H1 (cell line): ENCODE results near the gene PRELID2. TPM values are rescaled to one million over a fixed set of nuclear protein-coding genes. Genes with fewer than 3 reads are reported as not detected.

ENCODE experiments used
- CTCF ChIA-PET: fragments of 300-600 bp; sonication (Branson Sonifier 250); formaldehyde crosslinking; loops from one replicate; lab custom pipeline; 2021; ENCODE audit not compliant: partially characterized antibody; lab: Charles Lee
- POLR2A ChIA-PET: fragments of 300-600 bp; sonication (Branson Sonifier 250); formaldehyde crosslinking; loops from one replicate; lab custom pipeline; 2021; ENCODE audit warnings: inconsistent platforms; ENCODE audit not compliant: partially characterized antibody; lab: Charles Lee
- DNase-seq, 2 experiments: peaks; one replicate each; pipeline versions ENCODE4 v3.0.0 to v3.0.0-alpha.2; 2010 to 2022; ENCODE audit warnings: low spot score in 2 of 2, low read depth in 1 of 2, mixed read lengths in 1 of 2
- FAIRE-seq: peaks from 2 replicates; lab custom pipeline; 2011; peaks lifted over from hg19 to GRCh38; lab: Jason Lieb, UNC
- H2AFZ ChIP-seq: 2 replicates; pipeline ENCODE4 v1.8.1; 2012; ENCODE audit warnings: low read length, inconsistent platforms
- H2AK5ac ChIP-seq: 2 replicates; pipeline ENCODE4 v1.6.1; 2013; ENCODE audit warnings: low read depth, low read length
- H2BK120ac ChIP-seq: replicated peaks from 2 replicates; pipeline ENCODE3; 2013; ENCODE audit warnings: low read depth, low read length, inconsistent platforms
- H2BK12ac ChIP-seq: 2 replicates; pipeline ENCODE4 v1.6.1; 2013; ENCODE audit warnings: low read depth, low read length
- H2BK15ac ChIP-seq: 2 replicates; pipeline ENCODE4 v1.6.1; 2013; ENCODE audit warnings: low read length
- H2BK20ac ChIP-seq: 2 replicates; pipeline ENCODE4 v1.6.1; 2013; ENCODE audit warnings: low read length
- H2BK5ac ChIP-seq: 2 replicates; pipeline ENCODE4 v1.6.1; 2013; ENCODE audit warnings: low read depth, low read length
- H3K14ac ChIP-seq: 2 replicates; pipeline ENCODE4 v1.6.1; 2013; ENCODE audit warnings: inconsistent platforms; ENCODE audit not compliant: insufficient read length
- H3K18ac ChIP-seq: 2 replicates; pipeline ENCODE4 v1.6.1; 2013; ENCODE audit warnings: low read length; ENCODE audit errors: extremely low read depth
- H3K23ac ChIP-seq: 2 replicates; pipeline ENCODE4 v1.6.1; 2013; ENCODE audit warnings: inconsistent platforms; ENCODE audit not compliant: insufficient read length
- H3K23me2 ChIP-seq: 2 replicates; pipeline ENCODE4 v1.6.1; 2013; ENCODE audit warnings: low read depth, low read length
- H3K27ac ChIP-seq: 2 replicates; pipeline ENCODE4 v1.6.1; 2011; ENCODE audit warnings: low read depth, low read length, inconsistent platforms
- H3K27me3 ChIP-seq, 4 experiments: replicated peaks in 1 of 4; 1 replicate in 1 of 4; 2 replicates in 3 of 4; pipeline versions ENCODE4 v1.6.1 to v1.8.1; 2011 to 2013; ENCODE audit warnings: low read length in 3 of 4, mild to moderate bottlenecking in 3 of 4, inconsistent platforms in 2 of 4, mixed read lengths in 2 of 4, moderate library complexity in 1 of 4; ENCODE audit not compliant: control insufficient read depth in 3 of 4, insufficient read depth in 3 of 4; ENCODE audit errors: extremely low read depth in 1 of 4
- H3K36me3 ChIP-seq, 4 experiments: 2 replicates each; pipeline versions ENCODE4 v1.6.1 to v1.8.1; 2011 to 2013; ENCODE audit warnings: mild to moderate bottlenecking in 4 of 4, low read length in 3 of 4, moderate library complexity in 2 of 4, control low read depth in 1 of 4, inconsistent platforms in 1 of 4; ENCODE audit not compliant: insufficient read depth in 4 of 4, control insufficient read depth in 2 of 4
- H3K4ac ChIP-seq: replicated peaks from 2 replicates; pipeline ENCODE3; 2013; ENCODE audit warnings: low read length, low read depth, mixed read lengths, inconsistent platforms; ENCODE audit not compliant: insufficient read length
- H3K4me1 ChIP-seq, 4 experiments: replicated peaks in 1 of 4; 1 replicate in 1 of 4; 2 replicates in 3 of 4; pipeline versions ENCODE4 v1.6.1 to v1.8.1; 2011 to 2013; ENCODE audit warnings: low read length in 3 of 4, inconsistent platforms in 2 of 4, mixed read lengths in 1 of 4; ENCODE audit not compliant: insufficient read depth in 4 of 4, control insufficient read depth in 3 of 4
- H3K4me2 ChIP-seq, 2 experiments: 2 replicates each; pipeline versions ENCODE4 v1.6.1 to v1.8.1; 2011 to 2013; ENCODE audit warnings: low read depth in 2 of 2, low read length in 2 of 2, control low read depth in 1 of 2, inconsistent platforms in 1 of 2, mild to moderate bottlenecking in 1 of 2; ENCODE audit not compliant: insufficient read depth in 1 of 2
- H3K4me3 ChIP-seq, 4 experiments: fragments of 200-600, 300-600 bp in 1 of 4; sonication (generic), shearing (Covaris generic), sonication (Bioruptor Twin) in 1 of 4; 2 replicates each; pipeline versions ENCODE4 v1.5.1 to v1.8.1; 2011 to 2016; ENCODE audit warnings: low read length in 4 of 4, low read depth in 3 of 4, control low read depth in 2 of 4, inconsistent platforms in 2 of 4, mild to moderate bottlenecking in 2 of 4, mixed read lengths in 1 of 4, moderate library complexity in 1 of 4; ENCODE audit not compliant: insufficient read depth in 2 of 4; ENCODE audit errors: extremely low read depth in 1 of 4
- H3K56ac ChIP-seq: replicated peaks from 2 replicates; pipeline ENCODE3; 2013; ENCODE audit warnings: low read depth, mild to moderate bottlenecking, mixed read lengths, low read length, inconsistent platforms; ENCODE audit not compliant: insufficient read length
- H3K79me1 ChIP-seq: 2 replicates; pipeline ENCODE4 v1.6.1; 2013; ENCODE audit warnings: low read depth, low read length, control low read depth
- H3K79me2 ChIP-seq, 2 experiments: 2 replicates each; pipeline versions ENCODE4 v1.6.1 to v1.8.1; 2012 to 2013; ENCODE audit warnings: low read length in 2 of 2, mild to moderate bottlenecking in 2 of 2, inconsistent platforms in 1 of 2; ENCODE audit not compliant: insufficient read depth in 2 of 2, control insufficient read depth in 1 of 2
- H3K9ac ChIP-seq, 4 experiments: replicated peaks in 1 of 4; 1 replicate in 1 of 4; 2 replicates in 3 of 4; pipeline versions ENCODE4 v1.6.1 to v1.8.1; 2011 to 2013; ENCODE audit warnings: low read depth in 3 of 4, low read length in 3 of 4, control low read depth in 2 of 4, mild to moderate bottlenecking in 2 of 4, moderate library complexity in 2 of 4, inconsistent platforms in 1 of 4; ENCODE audit errors: extremely low read depth in 1 of 4
- H3K9me3 ChIP-seq, 2 experiments: 2 replicates each; pipeline versions ENCODE4 v1.6.1 to v1.8.1; 2012 to 2013; ENCODE audit warnings: mild to moderate bottlenecking in 2 of 2, moderate library complexity in 2 of 2, control low read depth in 1 of 2, inconsistent platforms in 1 of 2, low read depth in 1 of 2, low read length in 1 of 2, mixed read lengths in 1 of 2; ENCODE audit not compliant: insufficient read depth in 2 of 2
- H4K20me1 ChIP-seq, 2 experiments: replicated peaks in 1 of 2; 2 replicates each; pipeline versions ENCODE3 to v1.8.1; 2011 to 2013; ENCODE audit warnings: inconsistent platforms in 2 of 2, low read length in 2 of 2, mild to moderate bottlenecking in 1 of 2; ENCODE audit not compliant: insufficient read depth in 2 of 2, control insufficient read depth in 1 of 2
- H4K5ac ChIP-seq: 2 replicates; pipeline ENCODE4 v1.6.1; 2013; ENCODE audit warnings: low read length, low read depth, mixed read lengths, inconsistent platforms; ENCODE audit not compliant: insufficient read length
- H4K8ac ChIP-seq: 2 replicates; pipeline ENCODE4 v1.8.0; 2013; ENCODE audit warnings: mild to moderate bottlenecking, moderate library complexity, low read length, inconsistent platforms; ENCODE audit not compliant: insufficient read depth; ENCODE audit errors: extremely low read depth
- H4K91ac ChIP-seq: replicated peaks from 2 replicates; pipeline ENCODE3; 2013; ENCODE audit warnings: low read length, mixed read lengths, inconsistent platforms; ENCODE audit not compliant: insufficient read length
- HDAC2 ChIP-seq, 2 experiments: fragments of 300-600 bp in 1 of 2; sonication (generic) in 1 of 2; IDR thresholded peaks; 2 replicates each; pipeline ENCODE4 v1.6.1; 2011 to 2012; ENCODE audit warnings: low read depth in 2 of 2, low read length in 2 of 2, mild to moderate bottlenecking in 2 of 2, moderate library complexity in 2 of 2, borderline replicate concordance in 1 of 2, inconsistent platforms in 1 of 2
- POLR2AphosphoS5 ChIP-seq: IDR thresholded peaks from 2 replicates; pipeline ENCODE4 v1.6.1; 2011; ENCODE audit warnings: low read depth, low read length
- WGBS, 2 experiments: shearing (Covaris generic) in 1 of 2; methylation state at CpG; one replicate each; pipeline versions ENCODE4 v1.1.6 to v1.1.7; 2013 to 2015; ENCODE audit warnings: low lambda C conversion rate in 2 of 2, mixed read lengths in 2 of 2, inconsistent platforms in 1 of 2, low coverage in 1 of 2, missing lambda C conversion rate in 1 of 2; ENCODE audit not compliant: insufficient replicate concordance in 2 of 2, insufficient coverage in 1 of 2, insufficient read length in 1 of 2; ENCODE audit errors: extremely low coverage in 1 of 2, missing lambda C conversion rate in 1 of 2; 5-methylcytosine and 5-hydroxymethylcytosine counted together
- polyA plus RNA-seq, 7 experiments: library from polyadenylated mRNA; depleted of rRNA in 3 of 7; stranded (reverse) in 5 of 7; unstranded in 2 of 7; fragments of >200 nt in 5 of 7; fragments of 200-250 nt in 2 of 7; gene quantifications; 1 replicate in 5 of 7; 2 replicates in 1 of 7; 4 replicates in 1 of 7; pipeline versions ENCODE4 v1.2.1 to v1.2.3, GENCODE V29; 2011 to 2013; ENCODE audit warnings: missing spikeins in 2 of 7, mixed read lengths in 2 of 7
- total RNA-seq: library from RNA; stranded (reverse); fragmentation: NEBNext Ultra II Directional; extraction: Animal tissue kit (Norgen Biotek cat#: 25700); gene quantifications from 2 replicates; pipeline ENCODE4 v1.2.1, GENCODE V29; 2021

Gene PRELID2
- total and polyA plus RNA-seq, 2 of the 8 experiments (the other 6 are each of a cell fraction or from before 2014, with no cell fraction given): 2.2 to 7.8 TPM

GRCh38 chr5:145737578-145737977 lies 97.6 kb downstream of the PRELID2 start:
- H3K36me3 ChIP-seq: no peaks in the 10 kb centered on the region
- H3K9ac ChIP-seq: no peak overlapping the region
- no peak overlapping the region for H3K4me3 ChIP-seq
- H3K56ac ChIP-seq: no peak overlapping the region
- no peak overlapping the region for H3K27ac ChIP-seq
- no peaks in the 10 kb centered on the region for H4K20me1 ChIP-seq
- no peak overlapping the region for H2BK12ac ChIP-seq
- no peak overlapping the region for H3K4me2 ChIP-seq
- no peaks in the 10 kb centered on the region for H3K9me3 ChIP-seq
- no peak overlapping the region for H2BK5ac ChIP-seq
- no peak overlapping the region for H2BK120ac ChIP-seq
- CTCF ChIA-PET: no interaction called here
- no peak for DNase-seq
- no peak overlapping the region for H2AFZ ChIP-seq
- H3K18ac ChIP-seq: no peak overlapping the region
- POLR2A ChIA-PET: no interaction called here
- no peak overlapping the region for H3K23ac ChIP-seq
- H3K4me1 ChIP-seq: no peaks in the 10 kb centered on the region
- no peaks in the 10 kb centered on the region for H3K27me3 ChIP-seq
- no peak for FAIRE-seq
- H3K79me2 ChIP-seq: no peaks in the 10 kb centered on the region
- H2AK5ac ChIP-seq: no peak overlapping the region
- no peak overlapping the region for H4K8ac ChIP-seq
- H2BK15ac ChIP-seq: no peak overlapping the region
- 94% methylated on average over 1 of the region's 1 CpG; no CpG with 5 or more reads in 1 of the 2 experiments for WGBS, 2 experiments
- 0 out of 2 replicates have a peak, but pooled peaks cover 2% of the 10 kb centered on the region for H3K23me2 ChIP-seq
- no peak overlapping the region for H2BK20ac ChIP-seq
- H3K79me1 ChIP-seq: no peaks in the 10 kb centered on the region
- H3K14ac ChIP-seq: no peak overlapping the region
- H4K91ac ChIP-seq: no peak overlapping the region
- TF ChIP-seq HDAC2 (IDR thresholded peaks at IDR 0.05; ENCODE audit: borderline replicate concordance in 1 of 2, low read depth in 2 of 2, low read length in 2 of 2): no peak
- TF ChIP-seq POLR2AphosphoS5: no peak
- H4K5ac ChIP-seq: no peak overlapping the region
- no peak overlapping the region for H3K4ac ChIP-seq
